ENCODE measurements around the gene C4orf36. TPM values are rescaled to one million over a fixed set of nuclear protein-coding genes. Genes with fewer than 3 reads are reported as not detected.
A peak's percentile ranks its signal among the peaks of the same experiment; 100 is the strongest.

The C4orf36 gene
- total RNA-seq, 1 donor from 2014 or later = 0.40 TPM

DNA sequence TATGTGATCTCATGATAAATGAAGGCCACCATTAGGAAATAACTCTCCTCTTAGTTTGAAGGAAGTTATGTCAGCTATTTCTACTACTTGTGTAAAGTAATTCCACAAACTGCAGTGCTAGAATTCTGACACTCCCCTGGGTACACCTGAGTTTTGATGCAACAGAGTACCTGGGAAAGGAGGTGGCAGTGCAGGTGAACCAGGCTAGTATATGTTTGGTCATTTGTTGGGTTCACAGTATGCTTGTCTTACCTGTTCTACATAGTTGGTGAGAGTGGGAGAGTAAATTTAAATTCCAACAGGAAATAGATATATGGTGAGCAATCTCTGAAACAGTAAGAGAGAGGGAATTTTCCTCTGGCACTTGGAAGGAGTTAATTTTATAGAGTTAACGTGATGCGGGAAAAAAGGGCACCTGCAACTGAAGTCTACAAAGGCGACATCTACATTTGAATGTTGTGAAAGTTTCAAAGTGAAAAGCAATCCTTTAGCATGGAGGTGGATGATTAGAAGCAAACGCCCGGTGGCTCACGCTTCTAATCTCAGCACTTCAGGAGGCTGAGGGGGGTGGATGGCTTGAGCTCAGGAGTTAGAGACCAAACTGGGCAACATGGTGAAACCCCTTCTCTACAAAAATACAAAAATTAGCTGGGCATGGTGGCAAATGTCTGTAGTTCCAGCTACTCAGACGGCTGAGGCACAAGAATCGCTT lies 34.7 kb downstream of the C4orf36 start:
- no peak for DNase-seq (ENCODE audit: low read depth, low spot score)

DNA sequence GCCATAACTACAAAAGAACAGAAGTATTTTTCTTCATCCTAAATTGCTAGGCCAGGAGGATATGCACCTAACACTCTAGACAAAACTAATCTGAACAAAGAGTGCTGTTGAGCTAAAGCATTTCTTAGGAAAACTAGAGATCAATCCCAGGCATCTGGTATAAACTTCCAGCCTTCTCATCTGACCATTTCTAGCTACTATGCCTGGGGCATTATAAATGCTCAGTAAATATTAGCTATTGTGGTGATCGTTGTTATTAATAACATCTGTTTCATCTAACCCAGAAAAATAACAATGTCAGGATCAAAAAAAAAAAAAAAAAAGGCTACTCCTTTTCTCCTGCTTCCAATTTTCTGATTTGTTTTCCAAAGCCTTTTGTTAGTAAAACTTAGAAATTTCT lies 35.3 kb downstream of the C4orf36 start:
- DNase-seq (ENCODE audit: low read depth, low spot score) = no peak

DNA sequence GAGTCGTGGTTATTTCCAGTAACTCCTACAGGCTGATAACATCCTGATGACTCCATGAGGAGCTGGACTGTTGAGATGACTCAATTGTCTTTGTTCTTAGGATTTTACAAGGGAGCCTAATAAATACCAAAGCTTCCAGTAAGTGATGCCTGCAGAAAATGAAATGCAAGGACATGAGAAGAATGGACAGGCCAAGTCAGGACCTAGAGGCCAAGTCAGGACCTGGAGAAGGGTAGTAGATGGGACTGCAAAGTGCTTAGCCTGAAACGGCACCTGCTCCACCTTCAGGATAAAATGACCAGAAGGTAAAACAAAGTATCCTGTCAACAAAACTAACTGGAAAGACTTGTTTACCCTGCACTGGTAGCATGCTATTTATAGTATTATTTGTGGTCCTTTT lies 36.6 kb downstream of the C4orf36 start:
- DNase-seq (ENCODE audit: low read depth, low spot score) = no peak

DNA sequence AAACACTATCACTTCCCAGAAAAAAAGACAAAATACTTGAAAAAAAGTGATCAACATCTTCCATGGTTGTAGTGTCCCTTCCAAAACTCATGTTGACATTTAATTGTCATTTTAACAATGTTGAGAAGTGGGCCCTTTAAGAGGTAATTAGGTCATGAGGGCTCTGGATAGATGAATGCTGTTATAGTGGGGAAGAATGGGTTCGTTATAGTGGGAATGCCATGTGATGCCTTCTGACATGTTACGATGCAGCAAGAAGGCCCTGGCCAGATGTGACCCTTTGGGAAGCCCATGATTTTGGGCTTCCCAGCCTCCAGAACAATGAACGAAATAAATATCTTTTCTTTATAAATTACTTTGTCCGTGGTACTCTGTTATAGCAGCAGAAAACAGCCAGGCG lies 39.0 kb downstream of the C4orf36 start:
- DNase-seq (ENCODE audit: low read depth, low spot score) = no peak

DNA sequence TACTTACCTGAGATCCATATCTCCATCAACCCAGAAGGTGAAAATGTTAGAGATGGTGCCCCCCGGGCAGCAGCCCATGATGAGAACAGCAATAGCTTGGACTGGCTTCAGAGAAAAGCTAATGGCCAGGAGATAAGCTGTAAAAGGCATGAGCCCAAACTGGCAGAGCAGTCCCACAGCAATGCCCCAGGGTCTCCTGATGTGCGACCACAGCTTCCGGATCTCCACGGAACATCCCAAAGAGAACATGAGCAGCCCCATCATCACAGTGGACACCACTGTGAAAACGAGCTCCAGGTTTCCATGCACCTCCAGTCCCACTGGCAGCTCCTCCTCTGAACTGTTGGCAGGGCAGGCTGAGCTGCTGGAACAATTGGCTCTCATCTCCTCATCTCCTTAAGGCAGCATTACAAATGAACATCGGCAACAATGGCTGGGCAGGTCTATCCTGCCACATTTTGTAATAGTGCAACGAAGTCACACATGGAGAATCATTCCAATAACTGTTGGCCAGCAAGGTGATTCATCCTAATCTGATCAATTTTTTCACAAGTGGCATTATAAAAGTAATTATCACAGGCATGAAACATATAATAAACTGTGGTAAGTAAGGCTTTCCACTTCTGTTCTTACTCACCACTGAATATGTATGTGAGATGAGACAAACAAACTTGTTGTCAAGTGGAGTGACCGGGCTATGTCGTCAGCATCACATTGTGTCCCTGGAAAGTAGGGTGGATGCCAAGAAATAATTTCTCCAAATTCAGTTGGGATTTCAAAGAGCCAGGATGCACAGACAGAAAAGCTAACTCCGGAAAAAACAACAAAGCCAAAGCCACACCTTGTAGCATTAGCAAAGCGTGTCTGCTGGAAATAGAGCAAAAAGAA lies 43.2 kb downstream of the C4orf36 start, which contains the start of gene SLC10A6:
TSS of gene SLC10A6 (minus strand) at position 653 of the 888 bp plus-strand sequence. CDS start at position 384, 269 bp downstream.
- DNase-seq (ENCODE audit: low read depth, low spot score) = no peak

DNA sequence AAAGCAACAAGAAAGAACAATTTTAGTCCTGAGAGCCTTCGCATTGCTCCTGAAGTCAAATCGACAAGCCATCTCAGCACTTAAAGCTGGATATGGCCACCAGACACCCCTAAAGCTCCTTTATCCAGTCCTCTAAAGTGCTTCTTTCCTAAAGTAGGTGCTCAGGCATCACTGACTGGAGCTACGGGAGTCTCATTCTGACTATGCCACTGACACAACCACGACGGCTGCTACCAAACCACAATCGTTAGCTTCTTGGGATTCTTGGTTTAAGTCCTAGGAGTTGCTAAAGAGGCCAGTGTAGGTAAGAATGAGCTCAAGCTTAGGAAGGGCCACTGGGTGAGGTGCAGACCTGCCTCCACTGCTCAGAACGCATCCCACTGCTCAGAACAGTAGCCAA lies 44.1 kb downstream of the C4orf36 start:
- no peak for DNase-seq (ENCODE audit: low read depth, low spot score)

DNA sequence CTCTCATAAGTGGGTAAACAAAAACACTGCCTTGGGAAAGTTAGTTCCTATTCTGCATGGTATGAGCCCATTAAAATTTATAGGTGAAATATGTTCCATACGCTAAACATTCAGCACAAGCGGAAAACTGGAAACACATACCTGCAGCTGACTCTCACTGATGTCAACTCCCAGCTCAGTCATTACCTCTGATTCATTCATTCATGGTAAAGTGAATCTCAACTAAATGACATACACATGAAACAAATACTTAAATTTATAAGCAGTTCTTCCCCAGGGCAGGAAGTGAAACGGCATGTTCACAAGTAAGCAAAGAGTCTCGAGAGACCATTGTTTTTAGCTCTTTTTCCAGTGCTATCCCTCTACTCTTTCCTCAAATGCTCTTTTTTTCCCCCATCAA lies 44.7 kb downstream of the C4orf36 start:
- no peak for DNase-seq (ENCODE audit: low read depth, low spot score)

DNA sequence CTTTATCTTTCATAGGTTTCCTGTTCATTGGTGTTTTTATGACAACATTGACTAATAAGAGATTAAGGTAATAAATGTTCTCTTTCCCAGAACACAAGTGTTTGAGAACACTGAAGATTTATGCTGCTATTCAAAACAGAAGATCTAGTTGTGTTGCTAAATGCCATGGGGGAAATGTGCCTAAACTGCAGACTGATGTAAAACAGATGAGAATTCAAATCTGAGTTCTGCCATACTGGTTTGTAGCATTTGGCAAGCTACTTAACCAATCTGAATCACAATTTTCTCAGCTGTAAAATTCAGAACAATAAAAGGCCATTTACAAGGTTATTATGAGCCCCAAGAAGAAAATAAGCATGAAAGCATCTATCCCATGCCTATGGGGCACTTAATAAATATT lies 45.3 kb downstream of the C4orf36 start:
- no peak for DNase-seq (ENCODE audit: low read depth, low spot score)

DNA sequence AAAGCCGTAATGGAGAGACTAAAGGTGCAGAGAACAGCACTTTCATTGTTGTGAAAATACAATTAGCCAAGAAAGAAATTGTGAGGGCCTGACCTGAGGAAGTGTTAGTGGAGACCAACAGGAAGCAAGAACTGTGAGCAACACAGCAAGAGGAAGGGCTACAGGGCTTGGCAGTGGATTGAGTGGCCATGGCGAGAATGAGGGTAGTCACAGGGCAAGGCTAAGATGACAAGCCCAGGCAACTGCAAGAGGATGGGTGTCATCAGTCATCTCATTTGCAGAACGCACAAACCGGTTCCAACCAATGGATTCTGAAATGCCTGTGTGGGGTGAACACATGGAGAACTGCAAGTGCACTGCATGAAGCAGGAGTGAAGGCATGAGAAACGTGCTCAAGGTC lies 46.6 kb downstream of the C4orf36 start:
- peak; percentile 57 for DNase-seq (ENCODE audit: low read depth, low spot score)

DNA sequence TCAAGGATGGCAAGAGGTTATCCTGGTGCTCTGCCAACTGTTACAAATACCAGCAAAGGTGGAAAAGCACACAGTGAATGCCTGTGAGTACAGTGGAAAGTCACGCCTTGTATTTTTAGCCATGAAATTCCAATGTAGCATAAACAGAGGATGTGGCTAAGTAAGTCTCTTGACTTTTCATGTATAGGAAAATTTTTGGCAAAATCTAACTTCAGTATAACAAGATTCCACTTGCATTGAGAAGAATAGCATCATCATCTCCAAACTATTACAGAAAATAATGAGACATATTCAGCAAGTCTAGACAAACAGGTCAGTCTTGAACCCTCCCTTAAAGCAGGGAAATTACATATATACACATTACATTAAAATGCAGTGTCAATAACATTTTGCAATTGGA lies 50.9 kb downstream of the C4orf36 start:
- DNase-seq (ENCODE audit: low read depth, low spot score) = no peak

DNA sequence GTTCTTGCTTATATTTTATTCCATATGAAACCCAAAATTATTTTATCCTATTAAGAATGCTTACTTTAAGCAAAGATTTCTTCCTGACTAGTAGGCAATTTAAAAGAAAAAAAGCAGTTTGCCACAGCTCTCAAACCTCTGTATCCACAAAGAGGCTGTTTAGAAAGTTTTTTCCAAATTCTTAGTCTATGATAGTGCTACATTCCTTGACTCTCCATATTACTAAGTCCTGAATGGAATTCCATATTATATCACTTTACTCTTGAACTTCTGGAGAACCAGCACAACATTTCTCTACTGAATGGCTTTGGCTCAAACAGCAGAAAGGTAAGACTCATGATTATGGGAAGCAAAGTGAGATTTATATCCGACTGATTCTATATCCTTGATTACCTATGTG lies 51.4 kb downstream of the C4orf36 start:
- no peak for DNase-seq (ENCODE audit: low read depth, low spot score)

DNA sequence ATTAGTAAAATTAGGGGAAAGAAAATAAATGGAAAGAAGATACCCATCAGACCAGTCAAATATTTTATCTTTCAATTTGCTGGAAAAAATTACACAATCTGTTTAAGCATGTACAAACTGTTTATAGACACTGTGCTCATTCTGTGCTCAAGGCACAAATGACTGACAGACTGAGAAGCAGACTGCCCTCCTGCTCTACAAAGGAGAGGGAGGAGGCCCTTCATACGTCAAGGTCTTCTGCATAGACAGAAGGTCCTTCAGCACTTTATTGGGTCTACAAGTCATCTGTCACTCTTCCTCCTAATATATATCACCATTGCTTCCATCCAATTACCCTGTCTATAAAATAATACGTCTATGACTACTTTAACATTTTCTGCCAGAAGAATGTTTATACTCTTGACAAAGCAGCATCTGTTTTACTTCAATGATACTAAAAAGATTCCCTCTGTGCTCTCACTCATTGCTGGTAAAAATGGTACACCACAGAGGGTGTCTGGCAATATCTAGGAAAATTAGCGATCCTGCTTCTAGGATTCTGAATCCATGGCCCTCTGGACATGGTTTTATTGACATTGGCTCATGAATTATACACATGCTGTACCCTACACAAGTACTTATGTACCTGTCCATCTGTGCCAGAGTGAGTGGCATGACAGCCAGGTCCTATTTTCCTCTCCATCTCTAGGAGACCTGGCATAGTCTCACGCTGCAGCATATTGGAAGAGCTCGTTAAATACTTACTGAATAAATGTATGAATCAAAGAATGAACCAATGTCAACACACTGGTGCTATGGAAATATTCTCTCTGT lies 54.3 kb downstream of the C4orf36 start:
- DNase-seq (ENCODE audit: low read depth, low spot score) = no peak

DNA sequence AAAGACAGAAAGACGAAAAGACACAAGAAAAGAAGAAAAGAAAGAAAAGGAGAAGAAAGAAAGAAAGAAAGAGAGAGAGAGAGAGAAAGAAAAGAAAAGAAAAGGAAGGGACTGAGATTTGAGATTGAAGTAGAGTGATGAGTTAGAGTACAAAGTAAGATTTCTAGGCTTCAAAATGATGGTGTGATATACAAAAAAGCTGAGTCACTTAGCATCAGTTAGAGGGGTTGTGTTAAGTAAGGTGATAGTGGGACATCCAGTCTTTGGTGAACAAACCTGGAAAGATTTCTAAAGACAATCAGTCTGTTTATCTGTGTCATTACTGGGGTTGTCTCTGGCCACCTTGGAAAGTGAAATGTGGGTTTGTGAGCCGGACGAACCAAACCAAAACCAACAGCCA lies 56.5 kb downstream of the C4orf36 start:
- no peak for DNase-seq (ENCODE audit: low read depth, low spot score)

DNA sequence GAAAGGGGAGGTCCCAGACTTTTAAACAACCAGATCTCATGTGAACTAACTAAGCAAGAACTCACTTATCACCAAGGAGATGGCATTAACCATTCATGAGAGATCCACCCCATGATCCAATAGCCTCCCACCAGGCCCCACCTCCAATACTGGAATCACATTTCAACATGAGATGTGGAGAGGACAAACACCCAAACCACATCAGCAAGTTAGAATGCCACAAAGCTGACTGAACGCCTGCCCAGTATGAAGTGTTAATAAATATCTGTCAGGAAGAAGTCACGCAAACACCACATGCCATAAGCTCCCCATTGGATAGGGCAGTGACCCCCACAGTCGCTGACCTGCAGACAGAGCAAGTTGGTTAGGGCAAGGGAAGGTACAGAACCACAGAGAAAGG lies 57.3 kb downstream of the C4orf36 start:
- DNase-seq (ENCODE audit: low read depth, low spot score) = no peak

DNA sequence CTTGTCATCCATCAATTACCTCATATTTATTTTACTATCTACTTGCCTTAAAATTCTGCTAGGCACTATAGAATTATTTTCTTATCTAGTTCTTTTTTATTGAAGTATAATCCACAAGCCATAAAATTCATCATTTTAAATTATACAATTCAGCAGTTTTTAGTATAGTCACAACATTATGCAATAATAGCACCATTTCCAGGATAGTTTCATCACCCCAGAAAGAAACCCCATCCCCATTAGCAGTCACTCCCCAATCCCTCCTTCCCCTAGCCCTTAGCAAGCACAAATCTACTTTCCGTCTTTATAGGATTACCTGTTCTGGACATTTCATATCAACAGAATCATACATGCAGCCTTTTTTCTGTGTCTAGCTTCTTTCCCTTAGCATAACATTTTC lies 58.6 kb downstream of the C4orf36 start:
- DNase-seq (ENCODE audit: low read depth, low spot score) = no peak

DNA sequence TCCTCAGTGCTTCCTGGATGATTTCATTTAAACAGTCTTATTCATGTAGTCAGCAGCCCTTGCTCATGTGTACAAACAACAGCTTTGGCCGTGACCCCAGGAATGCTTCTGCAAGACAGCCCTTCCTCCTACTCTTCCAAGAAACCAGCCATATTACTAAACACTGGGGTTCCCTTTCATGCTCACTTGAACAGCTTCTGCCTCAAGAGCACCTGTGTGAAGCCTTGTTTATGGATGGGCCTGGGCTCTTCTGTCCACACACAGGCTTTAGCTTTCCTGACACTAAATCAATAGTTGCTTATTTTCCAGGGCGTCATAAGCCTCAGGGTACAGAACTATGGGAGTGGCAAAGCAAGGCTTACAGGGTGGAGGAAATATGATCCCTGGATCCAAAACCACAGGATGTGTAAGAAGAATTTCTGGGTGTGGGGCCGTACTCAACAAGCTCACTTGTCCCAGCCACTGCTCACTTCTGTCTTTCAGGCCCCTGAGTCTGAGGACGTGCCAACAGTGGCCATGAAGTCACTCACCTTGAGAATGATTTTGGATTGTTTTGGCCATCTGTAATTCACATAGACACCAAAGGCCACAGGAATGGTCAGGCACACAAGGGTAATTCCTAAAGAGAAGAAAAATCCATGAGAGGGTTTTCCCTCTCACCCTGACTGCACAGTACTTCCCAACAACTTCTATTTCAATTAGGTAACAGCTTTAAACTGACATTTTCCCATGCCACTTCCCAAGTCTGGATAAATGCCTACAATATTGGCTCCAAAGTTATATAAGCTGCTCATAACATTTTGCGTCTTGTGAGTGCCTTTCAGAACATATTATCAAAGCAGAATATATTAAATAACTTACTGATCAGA lies 60.7 kb downstream of the C4orf36 start:
- no peak for DNase-seq (ENCODE audit: low read depth, low spot score)

Other genes starting within 250 kb of the C4orf36 start
- gene SLC10A6, start 43.0 kb downstream of the C4orf36 start, total RNA-seq = 0.07 and 0.13 TPM in 2 replicates
- gene AFF1, start 42.6 kb upstream of the C4orf36 start, total RNA-seq = 18.8 and 34.0 TPM in 2 replicates